GM18511 (cell line): ENCODE results near the gene MAPRE3.

Source experiments
- ATAC-seq: cut with Tn5 transposase; IDR thresholded peaks from one replicate; pipeline ENCODE4 v1.9.1; 2021; ENCODE audit warnings: mild to moderate bottlenecking, moderate library complexity; ENCODE audit not compliant: unreplicated experiment

MAPRE3 gene

DNA sequence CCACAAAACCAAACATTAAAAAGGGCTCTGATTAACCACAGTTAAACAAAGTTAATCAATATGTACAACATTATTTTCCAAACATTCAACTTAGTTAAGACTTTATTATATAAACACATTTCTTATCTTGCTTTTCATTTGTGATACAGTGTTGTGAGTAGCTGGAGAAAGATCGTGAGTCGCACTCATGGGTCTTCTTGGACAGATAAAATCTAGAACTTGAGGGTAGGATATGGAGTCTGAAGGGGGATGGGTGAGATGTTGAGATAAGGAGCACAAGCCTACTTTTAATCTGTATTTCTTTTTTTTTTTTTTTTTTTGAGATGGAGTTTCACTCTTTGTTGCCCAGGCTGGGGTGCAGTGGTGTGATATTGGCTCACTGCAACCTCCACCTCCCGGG is 39.7 kb downstream of the MAPRE3 start:
- no peak for ATAC-seq

DNA sequence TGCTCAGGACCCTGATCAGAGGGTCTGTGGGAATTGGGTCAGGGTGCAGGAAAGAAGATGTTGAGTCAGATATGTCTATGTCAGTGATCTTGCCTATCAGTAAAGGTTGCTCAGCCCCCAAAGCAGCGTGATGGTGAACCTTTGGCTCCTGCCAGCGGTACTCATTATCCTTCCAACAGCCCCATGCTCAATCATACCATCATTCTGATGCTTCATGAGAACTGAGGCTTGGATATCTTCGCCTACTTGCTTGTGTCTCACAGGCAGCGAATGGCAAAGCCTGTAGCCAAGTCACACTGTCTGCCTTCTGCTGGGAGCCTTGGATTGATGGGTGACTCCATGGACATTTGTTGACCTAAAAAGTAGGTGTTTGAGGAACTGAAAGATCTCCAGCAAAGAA is 43.3 kb downstream of the MAPRE3 start:
- no peak for ATAC-seq

DNA sequence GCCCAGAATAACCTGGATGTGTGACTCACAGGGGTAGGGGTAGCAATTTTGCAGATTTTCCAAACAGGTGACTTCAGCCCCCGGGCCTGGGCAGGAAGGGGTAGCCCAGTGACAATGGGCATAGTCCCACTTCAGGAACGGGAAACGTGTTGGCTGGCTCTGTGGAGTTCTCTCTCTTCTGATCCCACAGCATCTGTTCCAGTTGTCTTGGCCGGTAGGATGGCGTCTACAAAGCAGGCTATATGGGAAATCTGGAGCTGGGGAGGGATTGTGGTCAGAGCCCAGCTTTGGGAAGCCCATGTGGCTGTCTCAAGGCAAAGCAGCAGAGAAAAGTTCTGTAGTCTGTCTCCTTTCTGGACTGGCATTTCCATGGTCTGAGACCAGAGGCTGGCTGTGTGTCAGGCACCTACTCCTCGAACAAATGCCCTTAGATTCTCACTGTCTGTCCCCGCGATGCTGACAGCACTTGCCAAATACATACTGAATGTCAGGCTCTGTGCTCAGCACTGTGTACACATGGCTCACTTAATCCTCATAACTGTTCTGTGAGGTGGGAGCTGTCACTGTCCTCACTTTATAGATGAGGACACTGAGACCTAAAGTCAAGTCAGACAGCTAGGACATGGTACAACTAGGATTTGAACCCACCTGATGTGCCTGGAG is 44.5 kb downstream of the MAPRE3 start:
- ATAC-seq, result no peak

DNA sequence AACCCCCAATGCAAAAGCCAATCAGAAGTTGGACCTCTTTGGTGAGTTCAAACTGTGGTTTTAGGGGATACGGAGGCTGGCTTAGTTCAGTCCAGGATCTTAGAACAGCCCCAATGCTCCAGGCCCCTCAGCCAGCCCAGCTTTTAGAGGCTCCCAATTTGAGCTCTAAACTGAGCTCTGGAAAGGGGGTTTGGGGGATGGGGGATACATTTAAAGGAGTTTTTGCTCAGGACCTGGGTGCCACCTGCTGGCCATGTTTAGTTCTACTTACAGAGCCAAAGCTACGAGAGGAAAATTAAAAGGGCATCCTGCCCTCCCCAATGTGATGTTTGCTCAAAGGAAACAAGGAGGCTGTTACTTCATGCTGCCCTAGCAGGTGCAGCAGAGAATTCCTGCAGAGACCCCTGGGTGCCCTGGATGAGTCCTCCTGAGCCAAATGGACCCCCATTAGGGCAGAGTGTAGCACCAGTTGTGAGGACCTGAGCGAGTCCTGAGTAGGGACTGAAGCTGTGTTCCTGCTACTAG is 46.4 kb downstream of the MAPRE3 start:
- no peak for ATAC-seq

DNA sequence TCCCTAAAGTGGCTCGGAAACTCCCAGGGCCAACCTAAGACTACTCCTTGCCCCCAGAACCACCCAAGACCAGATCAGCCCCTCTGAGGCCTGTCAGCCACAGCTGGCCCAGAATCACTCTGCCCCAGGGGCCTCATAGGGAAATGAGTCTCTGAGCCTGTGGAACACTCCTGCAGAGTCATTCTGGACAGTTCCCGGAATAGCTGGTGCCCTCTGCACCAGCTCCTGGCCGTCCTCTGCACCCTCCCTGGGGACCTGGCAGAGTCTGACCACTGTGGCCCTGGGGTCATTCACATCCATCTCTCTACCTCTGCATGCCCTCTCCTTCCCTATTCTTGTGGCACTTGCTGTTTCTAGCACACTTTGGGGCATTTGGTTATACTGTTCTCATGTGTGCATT is 47.7 kb downstream of the MAPRE3 start:
- no peak for ATAC-seq

DNA sequence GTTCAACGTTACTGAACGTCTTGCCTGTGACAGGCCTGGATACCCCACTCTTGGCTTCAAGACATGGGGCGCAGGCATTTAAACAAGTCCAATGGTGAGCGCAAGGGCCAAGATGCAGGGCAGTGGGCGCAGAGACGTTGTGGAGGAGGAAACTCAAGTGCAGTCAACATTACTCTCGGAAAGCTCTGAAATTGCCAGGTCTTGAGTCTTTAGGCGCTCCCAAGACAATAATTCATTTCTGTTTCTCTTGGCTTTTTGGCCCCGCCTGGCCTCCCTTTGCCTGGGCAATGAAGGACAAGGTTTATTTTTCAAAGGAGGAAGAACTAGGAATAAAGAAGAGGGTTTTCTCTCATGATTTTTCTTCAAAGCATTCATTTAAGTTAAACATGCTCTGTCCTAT is 49.0 kb downstream of the MAPRE3 start:
- ATAC-seq, result no peak

DNA sequence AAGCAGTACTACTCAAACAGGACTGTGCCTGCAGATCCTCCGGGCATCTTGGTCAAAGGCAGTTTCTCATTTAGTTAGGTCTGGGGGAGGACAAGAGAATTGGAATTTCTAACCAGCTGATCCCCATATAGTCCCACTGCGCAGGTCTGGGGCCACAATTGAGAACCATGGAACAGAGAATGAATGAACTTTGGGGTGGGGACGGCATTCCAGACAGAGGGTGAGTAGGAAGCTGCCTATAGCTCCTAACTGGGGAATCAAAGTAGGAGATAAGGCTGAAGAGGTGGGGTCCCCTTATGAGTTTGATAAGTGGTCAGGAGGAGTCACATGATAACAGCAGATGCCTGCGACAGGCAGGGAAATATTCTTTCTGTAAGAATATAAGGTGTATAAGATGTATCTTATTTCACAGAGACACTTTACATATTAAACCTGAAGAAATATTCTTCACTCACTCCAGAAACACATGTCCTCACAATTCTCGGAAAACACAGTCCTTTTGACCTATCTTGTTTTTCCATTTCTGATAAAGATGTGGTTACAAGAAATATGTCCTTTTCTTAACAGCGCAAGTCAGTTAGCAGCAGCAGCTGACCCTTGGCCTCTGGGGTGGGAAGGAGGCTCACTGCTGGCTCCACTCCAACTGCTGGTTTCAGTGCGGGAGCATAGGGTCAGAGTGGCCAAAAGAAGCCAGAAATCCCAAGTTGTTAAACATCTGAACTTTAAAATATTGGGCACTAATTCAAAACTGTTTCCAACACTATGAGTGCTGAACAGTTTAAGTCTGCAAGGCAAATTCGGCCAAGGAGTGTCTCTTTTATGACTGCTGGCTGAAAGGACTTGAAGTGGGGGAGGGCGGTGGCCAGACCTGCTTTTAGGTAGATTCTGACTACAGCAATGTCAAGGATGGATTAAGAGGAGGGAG is 49.8 kb downstream of the MAPRE3 start:
- ATAC-seq, result no peak

DNA sequence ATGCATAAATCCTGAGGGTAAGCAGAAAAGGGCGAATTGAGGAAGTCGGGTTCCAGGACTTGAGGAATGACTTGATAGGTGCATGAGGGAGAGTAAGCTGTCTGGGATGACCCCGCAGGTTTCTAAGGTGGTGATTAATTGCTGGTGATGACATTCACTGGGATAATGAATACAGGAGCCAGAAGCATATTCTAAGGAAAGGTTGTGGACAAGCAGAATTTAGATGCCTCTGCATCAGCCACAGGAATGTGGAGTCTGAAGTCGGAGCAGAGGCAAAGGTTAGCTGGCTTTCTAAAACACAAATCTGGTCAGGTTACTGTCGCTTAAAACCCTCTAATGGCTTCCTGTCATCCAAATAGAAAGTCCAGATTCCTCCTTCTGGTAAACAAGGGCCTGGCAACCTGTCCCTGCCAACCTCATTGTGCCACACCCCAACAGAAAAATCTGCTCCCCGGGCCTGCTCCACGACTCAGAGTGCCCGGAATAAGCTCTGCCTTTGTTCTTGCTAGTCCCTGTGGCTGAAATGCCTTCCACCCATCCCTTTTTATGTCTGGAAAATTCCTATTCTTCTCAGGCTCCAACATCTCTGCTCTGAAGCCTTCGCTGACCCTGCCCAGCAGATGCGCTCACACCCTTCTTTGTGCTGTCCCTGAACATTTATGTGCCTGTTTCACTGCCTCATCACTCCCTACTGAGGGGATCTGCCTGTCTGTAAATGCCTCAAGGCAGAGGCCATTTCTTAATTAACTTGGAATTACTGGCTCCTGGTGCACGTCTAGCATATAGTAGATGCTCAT is 51.0 kb downstream of the MAPRE3 start:
- ATAC-seq, result no peak

DNA sequence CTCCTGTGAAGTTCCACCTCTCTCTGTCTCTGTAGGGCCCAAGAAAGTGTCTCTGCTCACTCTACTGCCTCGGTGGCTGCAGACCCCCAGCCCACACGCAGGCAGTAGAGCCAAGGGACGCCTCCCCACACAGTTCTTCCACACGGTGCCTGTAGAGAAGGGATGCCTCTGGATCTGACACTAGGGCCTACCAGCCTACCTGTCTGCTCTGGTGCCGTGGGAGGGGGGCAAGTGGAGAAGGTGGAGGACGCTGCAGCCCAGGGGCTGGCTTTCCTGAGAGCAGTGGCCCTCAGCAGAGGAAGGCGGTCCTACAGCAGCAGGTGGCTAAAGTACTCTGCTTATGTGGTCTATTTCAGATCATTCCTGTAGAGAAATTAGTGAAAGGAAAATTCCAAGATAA is 53.3 kb downstream of the MAPRE3 start:
- no peak for ATAC-seq

- no peak for ATAC-seq
These were observed 53.8 kb downstream of the MAPRE3 start for GRCh38 chr2:27024188-27024587.

GRCh38 chr2:27024812-27025211 is 54.4 kb downstream of the MAPRE3 start:
- ATAC-seq, result no peak

DNA sequence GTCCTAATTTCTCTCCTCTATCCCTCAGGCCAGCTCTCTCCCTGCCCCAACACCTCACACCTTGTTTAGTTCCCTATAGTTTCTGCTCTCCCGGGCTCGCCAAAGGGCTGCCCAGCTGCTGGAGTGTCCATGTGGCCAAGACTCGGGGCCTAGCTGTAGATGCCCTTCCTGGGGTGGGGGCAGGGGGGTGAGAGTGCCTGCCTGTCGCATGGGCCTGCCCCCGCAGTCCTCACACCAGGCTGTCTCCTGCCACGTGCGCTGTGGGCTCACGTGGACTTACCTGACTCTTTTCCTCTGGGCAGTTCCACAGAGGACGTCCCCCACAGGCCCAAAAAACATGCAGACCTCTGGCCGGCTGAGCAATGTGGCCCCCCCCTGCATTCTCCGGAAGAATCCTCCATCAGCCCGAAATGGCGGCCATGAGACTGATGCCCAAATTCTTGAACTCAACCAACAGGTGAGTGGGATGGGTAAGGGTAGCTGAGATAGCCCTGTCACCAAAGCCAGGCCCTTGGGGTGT is 54.9 kb downstream of the MAPRE3 start:
- no peak for ATAC-seq

DNA sequence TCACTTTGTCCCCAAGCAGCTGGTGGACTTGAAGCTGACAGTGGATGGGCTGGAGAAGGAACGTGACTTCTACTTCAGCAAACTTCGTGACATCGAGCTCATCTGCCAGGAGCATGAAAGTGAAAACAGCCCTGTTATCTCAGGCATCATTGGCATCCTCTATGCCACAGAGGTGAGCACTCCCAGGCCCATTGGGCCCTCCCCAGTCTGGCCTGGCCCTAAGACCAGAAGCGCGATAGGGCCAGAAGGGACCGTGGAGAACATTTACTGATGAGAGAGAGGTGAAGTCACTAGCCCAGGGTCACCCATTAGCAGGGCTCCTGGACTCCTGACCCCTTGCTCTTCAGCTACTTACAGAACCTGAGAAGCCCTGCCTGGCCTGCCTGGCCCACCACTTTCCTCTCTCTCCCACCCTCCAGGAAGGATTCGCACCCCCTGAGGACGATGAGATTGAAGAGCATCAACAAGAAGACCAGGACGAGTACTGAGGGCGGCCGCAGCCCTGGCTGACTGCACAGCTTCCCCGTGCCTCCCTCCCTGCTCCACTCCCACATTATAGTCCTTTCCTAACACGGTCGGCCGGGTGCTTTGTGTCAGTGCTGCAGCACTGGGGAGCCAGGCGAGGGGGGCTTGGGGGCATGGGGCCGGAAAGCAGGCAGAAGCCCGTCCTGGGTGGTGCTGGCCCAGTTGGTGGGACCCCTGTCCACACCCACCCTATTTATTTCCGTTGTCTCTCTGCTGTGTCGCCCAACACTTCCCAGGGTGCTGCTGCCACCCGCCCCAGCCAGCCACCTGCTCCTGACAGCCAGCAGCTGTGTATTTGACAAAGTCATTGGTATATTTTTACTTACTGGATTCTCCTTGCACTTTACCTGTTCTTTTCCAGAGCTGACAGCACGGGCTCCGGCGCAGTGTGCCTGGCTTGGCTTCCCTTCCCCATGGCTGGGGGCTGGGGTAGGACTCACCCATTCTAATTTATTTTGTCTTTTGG is 55.7 kb downstream of the MAPRE3 start:
- ATAC-seq, result no peak

DNA sequence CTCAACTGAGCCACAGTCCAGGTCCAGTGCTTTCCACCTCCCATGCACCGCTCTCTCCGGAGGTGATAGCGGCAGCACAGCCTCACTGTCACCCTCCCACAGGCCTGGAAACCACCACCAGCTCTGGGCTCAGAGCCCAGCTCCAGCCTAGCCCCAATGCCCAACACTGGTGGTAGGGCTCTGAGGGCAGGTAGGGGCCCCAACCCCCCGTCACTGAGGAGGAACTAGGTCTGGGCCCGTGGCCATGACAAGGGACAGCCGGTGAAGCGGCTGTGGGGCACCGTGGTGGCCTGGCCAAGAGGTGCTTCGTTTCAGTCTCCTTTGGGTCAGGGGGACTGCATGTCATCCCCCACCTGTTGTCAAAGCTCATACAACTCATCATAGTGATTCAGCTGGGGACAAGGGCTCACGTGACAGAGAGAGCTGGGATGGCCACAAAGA is 56.8 kb downstream of the MAPRE3 start:
- ATAC-seq, result no peak

GRCh38 chr2:27029051-27029450 is 58.6 kb downstream of the MAPRE3 start:
- ATAC-seq, result no peak

GRCh38 chr2:27032495-27033252 is 62.2 kb downstream of the MAPRE3 start, which contains the start of gene TMEM214:
TSS of gene TMEM214 (plus strand) at chr2:27032965. CDS start at chr2:27033016, 51 bp downstream.
- peak; percentile 93 for ATAC-seq

GRCh38 chr2:27033253-27033852 is 62.9 kb downstream of the MAPRE3 start:
- ATAC-seq, result no peak

DNA sequence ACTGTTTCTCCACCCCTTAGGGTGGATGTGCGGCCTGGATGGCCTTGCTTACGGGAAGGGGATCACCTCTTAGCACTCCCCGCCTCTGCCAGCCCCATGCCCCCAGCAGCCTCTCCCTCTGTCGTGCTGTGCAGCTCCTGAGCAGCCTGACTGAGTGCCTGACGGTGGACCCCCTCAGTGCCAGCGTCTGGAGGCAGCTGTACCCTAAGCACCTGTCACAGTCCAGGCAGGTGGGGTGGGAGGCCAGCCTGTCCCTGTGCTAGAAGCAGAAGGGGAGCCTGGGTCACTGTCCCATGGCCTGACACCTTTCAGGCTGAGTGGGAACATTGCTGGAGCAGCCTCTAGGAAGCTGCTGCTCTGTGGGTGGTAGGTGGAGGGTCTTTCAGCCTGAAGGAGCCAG is 67.6 kb downstream of the MAPRE3 start:
- ATAC-seq, result no peak
